Measurements from ENCODE around the gene SLC30A1.

GRCh38 chr1:211605603-211606331, 26.8 kb upstream of the SLC30A1 start:
- TF ChIP-seq CTCF (IDR thresholded peaks at IDR 0.05) (peak in 1 of 7 experiments; percentile 2), POLR2AphosphoS5 (IDR thresholded peaks at IDR 0.05) (no peak), POLR2A (IDR thresholded peaks at IDR 0.05) (no peak)
